Activated CD4-positive, alpha-beta T cell treated with anti-CD3 and anti-CD28 coated beads, Interleukin-2, Interleukin-6, amounts not matched to agents 100 ng/mL and 50 ng/mL, durations not matched to agents 16 hours and 8 hours (primary cell): ENCODE results near the gene MAP3K20.
"Not testable (repeated sequence)": the region's sequence is repeated elsewhere in the genome, so short reads cannot be mapped to it uniquely, and the experiment has no call there.

Experiments used
- DNase-seq: peaks from one replicate; pipeline ENCODE4 v3.0.0-alpha.2; 2020

Gene MAP3K20

DNA sequence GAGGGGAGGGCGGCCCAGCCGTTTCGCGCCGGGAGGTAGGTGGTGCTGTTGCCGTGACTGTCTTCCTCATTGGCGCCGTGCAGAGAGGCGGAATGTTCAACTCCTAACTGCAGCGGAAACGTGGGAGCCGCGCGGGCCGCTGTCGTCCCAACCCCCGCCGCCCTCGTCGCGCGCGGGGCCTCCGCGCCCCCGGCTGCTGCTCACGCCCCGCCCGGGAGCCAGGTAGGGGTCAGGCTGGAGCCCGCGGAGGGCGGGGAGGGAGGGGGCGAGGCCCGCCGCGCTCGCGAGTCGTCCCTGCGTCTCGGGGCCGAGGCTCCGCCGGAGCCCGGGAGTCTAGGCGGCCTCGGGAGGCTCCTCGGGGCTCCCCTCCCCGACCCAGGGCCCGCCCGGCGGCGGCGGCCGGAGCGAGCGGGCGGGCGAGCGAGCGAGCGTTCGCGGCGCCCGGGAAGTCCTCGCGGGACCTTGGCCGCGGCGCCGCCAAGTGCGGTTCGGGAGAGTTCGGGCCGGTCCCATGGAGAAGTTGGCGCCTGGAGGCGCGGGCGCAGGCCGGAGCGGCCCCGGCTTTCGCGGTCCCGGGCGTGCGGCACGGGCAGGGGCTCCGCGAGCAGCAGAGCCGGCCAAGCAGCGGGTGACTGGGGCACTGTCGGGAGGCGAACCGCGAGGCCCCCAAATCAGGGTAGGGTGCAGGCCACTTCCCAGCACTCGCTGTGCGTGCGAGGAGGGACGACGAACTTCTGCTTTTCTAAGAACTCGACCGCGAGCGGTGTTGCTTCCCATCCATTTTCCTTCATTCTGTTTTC is at the start of gene MAP3K20:
TSS of gene MAP3K20 (plus strand) at position 66 of the 800 bp plus-strand sequence. CDS start 15,186 bp downstream, outside the sequence.
- DNase-seq, result peak; percentile 68

DNA sequence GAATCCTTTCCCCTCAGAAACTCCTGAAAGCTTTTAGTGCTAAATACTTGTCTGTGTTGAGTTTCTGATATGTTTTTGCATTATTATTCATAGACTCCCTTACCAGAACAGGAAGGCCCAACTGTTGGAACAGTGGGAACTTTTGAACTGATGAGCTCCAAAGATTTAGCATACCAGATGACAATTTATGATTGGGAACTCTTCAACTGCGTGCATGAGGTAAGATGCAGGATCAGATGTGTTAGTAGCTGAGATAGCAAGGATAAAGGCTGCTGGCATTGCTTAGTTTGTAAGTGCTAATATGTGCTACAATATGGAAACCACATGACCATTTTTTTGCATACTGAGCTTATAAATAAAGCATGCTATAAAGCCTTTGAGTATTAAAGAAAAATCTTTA is 49.2 kb upstream of the MAP3K20 start:
- DNase-seq, result no peak

DNA sequence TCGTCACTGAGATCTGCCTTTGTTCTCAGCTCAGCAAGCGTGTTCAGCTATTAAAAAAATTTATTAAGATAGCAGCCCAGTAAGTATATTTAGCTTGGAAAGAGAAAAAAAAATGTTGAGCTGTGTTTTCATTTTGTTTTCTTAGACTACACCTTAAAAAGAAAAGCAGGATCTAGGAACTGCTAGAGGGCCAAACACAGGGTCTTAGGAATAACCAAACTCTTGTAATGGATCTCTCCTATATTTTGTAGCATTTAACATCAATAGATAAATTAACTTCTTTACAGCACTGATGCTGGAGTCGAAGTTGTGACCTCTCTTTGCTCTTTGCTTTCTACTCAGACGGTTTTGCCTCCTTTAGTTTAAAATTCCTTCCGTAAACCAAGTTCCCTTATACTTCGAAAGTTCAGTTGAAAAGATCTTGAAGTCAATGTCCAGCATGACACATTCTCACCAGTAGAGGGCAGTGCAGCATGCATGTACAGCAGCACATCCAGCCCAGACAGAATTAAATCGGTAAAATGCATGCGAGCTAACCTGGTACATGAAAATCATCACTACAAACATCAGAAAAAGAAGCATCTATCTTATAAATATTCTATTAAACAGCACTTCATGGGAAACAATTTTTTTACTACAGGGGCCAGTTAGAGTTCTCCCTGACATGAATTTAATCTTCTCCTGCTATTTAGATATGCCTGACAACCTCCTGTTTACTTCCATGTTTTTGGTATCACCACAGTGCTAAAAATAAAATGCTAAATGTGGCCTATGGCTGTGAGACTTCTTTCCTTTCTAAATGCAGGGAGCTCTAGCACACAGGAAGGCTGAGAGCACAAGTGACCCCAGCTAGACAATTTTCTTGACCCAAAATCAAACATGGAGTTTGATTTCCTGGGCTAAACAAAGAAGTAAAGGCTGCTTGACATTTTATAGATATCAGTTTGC is 48.2 kb upstream of the MAP3K20 start:
- DNase-seq, result peak; percentile 88

DNA sequence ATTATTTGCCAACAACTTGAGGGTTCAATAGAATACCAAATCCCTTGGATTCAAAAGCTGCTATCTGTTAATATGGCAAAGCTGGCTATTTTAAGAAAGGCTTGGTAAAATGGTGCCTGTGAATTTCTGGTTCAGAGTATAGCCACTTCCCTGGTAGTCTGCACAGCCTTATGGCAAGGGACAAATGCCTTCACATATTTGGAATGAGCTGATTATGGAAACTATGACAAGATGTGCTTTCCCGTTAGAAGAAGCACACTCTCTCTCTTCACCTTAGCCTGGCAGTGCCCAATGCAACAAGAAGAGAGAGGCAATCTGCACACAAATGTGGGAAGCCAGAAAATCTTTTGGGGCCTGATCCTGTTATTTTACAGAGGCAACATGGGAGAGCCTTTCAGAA is 47.5 kb upstream of the MAP3K20 start:
- no peak for DNase-seq

DNA sequence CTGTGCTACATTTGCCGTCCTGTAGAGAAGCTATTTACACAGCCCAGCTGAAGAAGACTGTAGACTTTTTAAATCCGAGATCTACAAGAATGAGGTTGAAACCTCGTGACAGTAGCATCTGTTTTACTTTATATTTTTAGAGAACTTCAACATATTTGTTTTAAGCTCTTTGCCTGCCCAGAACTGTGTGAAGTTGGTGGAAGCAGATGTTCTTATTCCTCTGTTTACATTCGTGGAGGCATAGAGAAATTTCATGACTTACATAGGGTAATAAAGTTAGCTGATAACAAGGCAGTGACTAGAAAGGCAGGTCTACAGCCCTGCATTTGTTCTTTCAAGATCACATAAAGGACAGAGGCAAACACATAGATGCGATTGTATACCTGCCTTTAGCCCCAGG is 47.0 kb upstream of the MAP3K20 start:
- DNase-seq, result no peak

DNA sequence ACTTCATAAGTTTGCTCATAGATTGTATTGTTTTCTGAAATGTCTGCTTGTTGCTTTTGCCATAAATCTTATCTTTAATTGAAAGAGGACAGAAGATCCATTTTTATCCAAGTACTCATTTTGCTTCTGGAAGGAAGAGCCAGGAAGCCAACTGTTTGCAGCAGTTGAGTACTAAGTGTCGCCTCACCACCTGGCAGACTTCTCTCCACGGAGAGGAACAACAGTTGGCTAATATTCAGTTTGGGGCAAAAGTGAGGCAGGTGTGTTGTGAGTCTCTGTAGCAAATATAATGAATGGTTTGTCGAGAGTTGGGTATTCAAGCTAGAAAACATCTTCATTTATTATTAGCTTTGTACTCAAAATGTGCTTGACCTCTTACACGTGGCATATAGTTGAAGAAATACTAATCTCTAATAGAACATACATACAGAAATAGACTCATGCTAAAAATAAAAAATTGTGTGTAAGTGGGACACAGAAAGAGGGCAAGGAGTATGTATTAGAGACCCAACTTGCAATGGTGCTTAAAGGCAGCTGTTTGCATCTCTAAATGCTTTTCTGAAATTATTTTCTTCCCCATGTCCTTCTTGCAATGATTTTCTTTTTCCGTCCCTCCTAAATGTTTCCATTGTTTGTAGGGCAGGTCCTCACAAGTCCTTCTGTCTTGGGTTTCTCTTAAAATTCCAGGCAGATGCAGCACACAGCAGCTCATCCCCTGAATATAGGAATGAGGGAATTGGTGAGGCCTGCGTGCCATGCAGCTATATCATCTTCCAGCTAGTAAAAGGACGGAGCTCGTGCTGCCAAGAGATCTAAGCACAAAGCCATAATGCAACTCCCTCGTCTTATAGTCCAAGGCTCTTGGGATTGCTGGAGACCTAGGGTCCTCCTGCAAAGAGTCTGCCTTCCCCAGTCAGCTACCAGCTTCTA is 44.8 kb upstream of the MAP3K20 start:
- DNase-seq, result no peak

DNA sequence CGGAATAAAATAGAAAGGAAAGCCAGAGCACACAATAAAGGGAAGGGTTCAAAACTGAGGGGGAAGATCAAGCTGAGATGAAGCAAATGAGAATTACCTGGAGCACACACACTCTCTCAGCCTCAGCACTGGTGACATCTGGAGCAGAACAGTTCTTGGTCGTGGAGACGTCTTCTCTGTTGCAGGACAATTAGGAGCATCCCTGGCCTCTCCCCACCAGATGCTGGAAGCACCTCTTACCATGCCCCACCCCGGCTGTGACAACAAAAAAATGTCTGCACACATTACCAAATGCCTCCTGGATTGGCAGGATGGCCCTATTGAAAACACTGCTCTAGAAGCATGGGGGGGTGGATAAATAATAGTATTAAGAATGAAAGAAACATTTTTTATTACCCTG is 43.6 kb upstream of the MAP3K20 start:
- DNase-seq, result no peak

DNA sequence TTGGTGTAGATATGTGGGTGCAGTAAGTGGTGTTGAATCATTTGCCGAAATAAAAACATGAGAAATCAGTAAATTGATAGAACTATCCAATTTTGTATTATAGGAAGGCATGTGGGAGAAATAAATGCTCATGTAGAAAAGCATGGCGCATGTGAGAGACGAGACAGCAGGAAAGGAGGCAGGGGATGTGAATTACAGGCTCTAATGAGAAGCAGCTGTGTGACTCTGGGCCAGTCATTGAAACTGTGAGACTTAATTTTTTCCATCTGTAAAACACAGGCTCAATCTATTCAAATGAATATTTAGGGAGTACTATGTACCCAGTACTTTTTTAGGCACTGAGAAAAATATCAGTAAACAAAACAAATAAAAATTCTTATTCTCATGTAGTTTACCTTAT is 42.6 kb upstream of the MAP3K20 start:
- DNase-seq, result no peak

DNA sequence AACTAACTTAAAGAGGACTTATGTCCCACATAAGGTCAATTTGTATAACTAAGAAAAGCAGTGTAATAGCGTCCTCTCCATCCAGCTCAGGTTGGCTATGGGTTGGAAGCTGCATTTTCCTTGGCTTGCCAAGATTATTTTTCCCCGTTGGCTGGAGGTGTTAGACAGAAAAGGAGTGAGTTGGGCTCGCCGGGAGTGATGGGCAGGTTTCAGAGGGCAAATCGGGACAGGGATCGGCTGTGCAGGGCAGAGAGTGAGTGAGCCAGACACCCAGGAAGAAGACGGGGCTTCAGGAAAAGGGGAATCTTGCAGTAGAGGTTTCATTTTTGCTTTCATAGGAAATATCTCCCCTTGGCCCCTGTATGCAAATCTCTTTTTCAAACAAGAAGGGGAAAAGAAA is 41.5 kb upstream of the MAP3K20 start:
- DNase-seq, result no peak

DNA sequence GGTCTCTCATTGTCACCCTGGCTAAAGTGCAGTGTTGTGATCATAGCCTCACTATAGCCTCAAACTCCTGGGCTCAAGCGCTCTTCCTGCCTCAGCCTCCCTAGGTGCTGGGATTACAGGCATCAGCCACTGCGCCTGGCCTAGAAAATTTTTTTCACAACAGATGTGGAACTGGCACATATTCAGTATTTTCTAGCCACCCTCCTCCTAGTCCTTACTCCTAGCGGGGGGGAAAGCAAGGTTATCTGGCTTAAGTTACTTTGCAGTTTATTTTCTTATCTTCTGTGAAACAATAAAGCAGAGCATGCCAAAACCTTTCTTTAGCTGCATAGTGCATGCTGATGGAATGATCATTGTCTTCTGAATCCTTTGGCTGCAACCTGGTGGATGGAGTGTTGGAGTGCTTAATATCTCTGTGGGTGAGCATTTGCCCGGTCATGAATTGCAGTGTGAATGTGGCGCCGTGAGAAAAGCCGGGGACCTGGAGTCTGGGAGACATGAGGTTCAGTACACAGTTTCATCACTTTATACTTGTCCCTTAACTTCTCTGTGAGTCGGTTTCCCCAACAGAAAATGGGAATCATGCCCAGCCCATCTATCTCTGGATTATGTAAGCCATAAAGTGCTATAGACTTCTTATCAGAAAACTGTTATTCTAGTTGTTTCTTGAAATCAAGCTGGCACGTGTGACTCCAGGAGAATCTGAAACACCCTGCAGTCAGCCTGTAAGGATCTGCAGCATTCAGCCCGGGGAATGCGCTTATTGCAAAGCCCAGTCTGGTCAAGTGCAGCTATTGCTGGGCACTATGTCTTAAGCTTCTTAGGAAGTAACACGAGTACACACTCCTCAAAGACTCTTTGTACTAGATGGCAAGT is 38.2 kb upstream of the MAP3K20 start:
- DNase-seq, result no peak

DNA sequence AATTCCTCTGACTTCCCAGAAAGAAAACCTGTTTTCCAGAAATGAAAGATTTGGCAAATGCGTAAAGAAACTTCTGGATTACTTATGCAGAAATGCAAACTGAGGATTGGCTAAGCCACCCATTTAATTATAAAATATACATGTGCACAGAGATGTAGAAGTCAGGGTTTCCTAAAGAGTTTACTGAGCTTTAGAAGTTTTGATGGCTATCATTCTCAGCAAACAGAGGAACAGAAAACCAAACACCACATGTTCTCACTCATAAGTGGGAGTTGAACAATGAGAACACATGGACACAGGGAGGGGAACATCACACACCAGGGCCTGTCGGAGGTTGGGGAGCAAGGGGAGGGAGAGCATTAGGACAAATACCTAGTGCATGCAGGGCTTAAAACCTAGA is 37.4 kb upstream of the MAP3K20 start:
- not testable (repeated sequence) for DNase-seq

DNA sequence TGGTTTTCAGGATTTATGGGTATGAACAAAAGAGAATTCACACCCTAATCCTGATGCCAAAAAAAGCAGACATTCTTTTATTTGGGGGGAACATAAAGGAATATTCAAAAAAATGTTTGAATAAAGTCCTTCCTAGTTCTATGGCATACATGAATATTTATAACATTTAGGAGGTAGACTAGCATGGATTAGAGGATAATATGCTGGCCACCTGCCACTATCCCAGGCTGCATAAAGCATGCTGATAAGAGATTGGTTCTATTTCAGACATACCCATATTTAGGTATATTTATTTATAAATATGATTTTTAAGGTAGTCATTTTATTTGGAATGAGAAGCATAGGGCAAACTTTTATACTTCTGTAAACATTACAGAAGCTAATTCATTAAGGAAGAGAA is 34.9 kb upstream of the MAP3K20 start:
- DNase-seq, result no peak

DNA sequence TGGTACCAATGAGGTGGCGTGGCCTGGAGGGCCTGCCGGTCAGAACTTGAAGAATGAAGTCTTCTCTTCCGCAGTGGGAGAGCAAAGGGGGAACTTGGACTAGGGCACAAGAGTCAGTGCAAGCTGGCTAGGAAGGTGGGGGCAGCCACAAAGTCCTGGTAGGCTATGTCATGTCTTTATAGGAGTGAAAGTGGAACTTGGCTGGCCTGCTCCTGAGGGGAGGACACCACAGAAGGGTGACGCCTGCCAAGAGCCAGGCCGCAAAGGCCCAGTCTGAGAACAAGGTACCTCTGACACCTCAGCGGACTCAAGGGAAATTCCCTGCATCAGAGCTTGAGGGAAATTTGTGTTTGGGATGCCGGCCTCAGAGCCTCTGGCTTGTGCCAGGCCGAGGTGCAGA is 32.2 kb upstream of the MAP3K20 start:
- DNase-seq, result no peak

DNA sequence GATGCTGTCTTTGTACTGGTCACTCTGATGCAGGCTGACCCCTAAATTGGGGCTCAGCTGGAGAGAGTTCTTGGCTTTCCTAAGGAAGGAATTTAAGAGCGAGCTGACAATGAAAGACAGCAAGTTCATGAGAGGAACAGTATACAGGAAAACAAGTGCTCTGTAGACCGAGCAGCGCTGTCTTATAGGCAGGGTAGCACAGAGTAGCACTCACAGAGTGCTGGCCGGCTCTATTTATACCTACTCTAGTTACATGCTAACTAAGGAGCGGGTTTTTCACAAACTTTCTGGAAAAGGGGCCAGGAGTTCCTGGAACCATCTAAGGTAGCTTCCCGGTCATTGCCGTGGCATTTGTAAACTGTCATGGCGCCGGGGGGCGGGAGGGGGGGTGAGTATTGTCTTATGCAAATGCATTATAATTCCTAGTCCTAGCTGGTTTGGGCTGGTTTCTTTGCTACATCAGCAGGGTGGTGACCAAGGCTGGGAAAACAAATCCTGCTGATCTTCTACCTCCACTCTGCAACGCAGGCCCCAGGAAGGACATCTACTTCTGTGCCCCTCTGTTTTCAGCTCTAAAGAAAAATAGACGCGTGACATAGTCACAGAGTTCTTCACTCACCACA is 31.6 kb upstream of the MAP3K20 start:
- DNase-seq, result no peak

DNA sequence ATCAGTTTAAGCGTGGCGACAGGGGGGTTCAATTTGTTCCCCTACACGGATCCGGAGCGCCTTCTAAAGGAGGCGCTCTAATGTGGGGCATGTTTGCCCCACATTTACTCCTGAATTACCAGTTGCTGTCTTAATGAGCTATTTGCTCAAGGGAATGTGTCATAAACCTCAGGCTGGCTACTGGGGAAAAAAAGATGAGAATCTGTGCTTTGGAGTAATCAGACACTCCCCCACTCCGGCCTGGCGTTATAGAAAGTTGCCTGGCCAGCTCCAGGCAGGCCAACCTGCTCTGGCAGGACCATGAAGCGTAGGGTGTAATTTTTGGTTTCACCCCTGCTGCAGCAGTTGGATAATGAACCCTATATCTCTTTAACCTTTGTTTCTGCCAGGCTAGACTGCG is 31.0 kb upstream of the MAP3K20 start:
- no peak for DNase-seq

DNA sequence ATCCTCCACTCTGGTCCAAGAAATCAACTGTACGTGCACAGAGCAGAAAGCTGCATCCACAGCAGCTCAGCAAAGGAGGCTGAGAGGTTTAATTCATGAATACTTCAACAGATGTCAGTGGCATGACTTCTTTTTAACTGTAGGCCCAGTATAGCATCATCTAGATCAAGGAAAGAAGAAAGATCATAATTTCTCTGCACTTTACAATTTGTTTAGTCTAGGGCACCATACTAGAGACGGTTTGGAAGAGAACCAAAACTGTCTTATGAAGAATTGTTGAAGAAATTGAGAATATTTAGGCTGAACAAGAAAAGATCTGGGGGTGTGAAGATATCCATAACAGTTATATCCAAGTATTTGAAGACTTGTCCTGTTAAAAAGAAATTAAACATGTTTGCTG is 30.5 kb upstream of the MAP3K20 start:
- DNase-seq, result no peak

DNA sequence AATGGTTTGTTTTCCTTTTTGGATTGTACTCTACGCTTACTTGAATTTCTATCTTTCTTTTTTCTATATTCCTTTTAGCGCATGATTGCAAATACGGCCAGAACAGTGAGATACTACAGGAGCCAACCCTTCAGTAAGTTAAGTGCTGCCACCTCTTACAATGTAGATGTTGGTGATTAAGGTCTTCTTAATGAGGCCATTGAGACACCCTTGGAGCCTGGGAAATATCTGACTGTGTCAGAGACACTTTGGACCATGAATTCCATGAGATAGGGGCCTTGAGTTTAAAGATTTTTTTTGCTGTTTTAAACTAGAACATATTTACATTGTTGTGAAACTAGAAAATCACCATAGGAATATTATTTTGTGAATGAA is 27.1 kb upstream of the MAP3K20 start:
- DNase-seq, result no peak

DNA sequence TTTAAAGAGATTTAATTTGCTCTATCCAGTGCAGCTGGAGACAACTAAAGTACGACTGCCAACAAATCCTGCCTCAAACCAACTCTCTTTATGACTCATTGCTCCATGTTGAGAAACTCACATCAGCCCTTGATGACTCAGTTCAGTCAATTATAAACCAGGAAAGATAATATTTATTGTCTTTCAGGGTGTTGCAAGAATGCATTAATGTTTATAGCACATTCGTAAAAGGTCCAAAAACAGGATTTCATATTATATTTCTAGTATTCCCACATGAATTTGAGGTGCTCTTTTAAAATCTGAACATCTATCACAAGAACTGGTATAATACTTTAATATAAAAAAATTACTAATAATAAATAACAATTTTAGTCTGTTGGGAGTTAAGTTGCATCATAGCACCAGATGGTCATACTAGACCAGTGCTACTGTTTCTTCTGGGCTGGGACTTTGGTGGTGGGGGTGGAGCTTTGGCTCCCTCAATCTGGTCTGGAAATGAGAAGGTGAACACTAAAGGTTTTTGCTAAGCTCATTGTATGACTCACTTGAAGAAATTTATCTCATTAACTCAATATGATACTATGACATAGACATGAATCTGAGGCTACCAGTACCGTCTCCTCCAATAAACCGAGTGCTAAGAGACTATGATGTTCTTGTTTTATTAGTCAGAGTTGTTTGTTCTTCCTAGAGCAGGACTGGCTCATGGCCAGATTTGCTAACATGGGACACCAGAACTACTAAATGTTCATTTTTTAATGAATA is 26.6 kb upstream of the MAP3K20 start:
- peak; percentile 82 for DNase-seq

DNA sequence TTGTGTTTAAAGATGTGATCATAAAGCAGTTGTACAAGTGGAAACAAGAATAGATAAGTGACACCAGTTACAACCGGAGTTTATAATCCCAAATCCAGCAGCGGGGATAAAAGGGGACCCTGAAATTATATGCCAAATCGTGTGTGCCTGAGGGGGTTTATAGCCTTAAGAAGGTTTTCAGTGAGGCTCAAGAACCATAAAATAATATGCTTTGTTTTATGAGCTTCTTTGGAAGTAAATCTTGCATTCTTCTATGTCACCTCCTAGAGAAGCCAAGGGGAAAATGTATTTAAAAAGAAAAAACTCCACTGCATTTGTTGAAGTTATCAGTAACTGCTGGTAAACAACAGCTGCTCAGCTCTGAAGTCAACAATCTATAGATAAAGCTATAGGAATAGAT is 25.8 kb upstream of the MAP3K20 start:
- no peak for DNase-seq

DNA sequence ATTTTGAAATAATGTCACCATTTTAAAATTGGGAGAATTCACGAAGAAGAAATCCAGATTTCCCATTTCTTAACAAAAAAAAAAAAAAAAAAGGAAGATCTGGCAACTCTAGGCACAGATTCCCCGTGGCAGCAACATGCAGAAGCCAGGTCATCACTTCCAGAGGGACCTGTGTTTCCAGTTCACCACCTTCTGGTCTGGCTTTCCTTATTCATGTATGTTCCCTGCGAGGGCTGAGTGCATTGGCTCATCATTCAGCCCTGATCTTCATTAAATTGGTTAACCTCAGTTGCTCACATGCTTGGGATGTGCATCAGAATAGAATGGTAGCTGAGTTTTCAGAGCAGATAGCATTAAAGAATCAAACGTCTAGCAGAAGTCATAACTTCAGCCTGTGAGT is 25.0 kb upstream of the MAP3K20 start:
- no peak for DNase-seq
